NOMO-1 treated with DMSO at 0.1 percent for 48 hours (cell line): ENCODE results near the gene MSTO1.
"Not testable (repeated sequence)": the region's sequence is repeated elsewhere in the genome, so short reads cannot be mapped to it uniquely, and the experiment has no call there.

Experiments
- DNase-seq: peaks from one replicate; lab custom pipeline; 2025; ENCODE audit not compliant: unreplicated experiment; lab: John Stamatoyannopoulos, UW

Gene MSTO1

DNA sequence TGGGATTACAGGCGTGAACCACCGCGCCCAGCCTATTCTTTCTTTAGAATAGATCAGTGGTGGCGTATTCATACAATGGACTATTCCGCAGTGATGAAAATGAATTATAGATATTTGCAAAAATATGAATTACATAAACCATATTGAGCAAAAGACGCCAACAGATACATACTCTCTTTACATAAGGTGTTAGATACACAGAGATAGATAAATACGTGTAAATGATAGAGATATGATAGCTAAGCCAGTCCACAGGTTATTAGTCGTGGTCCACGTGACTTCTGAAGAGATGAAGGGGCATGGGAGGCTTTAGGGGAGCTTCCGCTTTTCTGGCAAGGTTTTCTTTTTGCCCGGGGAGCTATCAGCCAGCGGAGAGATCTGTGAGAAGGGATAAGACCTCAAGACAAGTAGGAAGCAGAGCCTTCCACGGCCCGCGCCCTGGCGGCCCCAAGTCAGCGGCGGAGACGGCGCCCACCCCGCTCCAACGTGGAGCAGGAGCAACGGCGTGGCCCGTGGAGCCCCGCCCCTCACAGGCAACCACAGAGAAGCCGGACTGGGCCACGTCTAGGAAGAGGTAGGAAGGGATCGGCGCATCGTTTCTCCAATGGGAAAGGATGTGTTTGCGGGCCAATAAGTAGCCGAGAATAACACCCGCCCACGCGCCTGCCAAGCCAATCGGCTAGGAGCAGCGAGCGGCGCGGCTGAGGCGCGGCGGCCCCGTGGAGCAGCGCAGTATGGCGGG, at the start of gene MSTO1:
Gene MSTO1 (plus strand): TSS at position 704 of the 742 bp plus-strand sequence. CDS start 31 bp downstream, at position 735.
- DNase-seq: peak; percentile 97

DNA sequence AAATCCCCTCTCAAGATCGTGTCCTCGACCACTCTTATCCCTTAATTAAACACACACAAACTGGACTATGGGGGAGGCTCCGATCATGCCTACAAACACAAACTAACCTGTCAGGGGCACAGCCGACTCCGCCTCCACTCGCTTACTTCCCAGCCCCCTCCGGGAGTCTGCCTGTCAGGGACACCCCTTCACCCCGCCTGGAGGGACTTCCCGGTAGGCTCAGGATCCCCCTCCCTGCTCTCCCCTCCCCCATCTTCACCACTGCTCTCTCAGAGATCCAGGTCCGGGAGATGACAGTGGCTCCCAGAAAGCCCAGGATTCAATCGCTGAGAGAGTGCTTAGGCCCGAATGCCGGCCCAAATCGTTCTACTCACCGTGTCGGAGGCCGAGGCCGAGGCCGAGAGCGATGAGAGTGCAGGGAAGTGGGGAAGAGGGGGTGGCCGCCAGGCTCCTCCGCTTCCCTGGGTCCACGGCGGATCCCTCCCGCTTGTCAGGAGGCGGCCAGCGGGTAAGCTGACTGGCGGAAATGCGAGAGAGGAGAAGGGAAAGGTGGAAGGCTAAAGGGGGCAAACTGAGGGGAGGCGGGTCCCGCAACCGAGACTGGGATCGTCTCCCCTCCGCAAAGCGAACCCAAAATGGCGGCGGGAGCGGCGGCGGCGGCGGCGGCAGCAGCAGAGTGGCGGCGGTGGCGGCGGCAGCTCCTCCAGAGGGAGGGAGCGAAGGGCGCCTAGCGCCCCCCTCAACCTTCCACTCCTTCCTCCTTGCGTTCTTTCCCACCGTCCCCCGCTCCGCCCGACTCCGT, 48.0 kb upstream of the MSTO1 start:
- DNase-seq: peak; percentile 6

DNA sequence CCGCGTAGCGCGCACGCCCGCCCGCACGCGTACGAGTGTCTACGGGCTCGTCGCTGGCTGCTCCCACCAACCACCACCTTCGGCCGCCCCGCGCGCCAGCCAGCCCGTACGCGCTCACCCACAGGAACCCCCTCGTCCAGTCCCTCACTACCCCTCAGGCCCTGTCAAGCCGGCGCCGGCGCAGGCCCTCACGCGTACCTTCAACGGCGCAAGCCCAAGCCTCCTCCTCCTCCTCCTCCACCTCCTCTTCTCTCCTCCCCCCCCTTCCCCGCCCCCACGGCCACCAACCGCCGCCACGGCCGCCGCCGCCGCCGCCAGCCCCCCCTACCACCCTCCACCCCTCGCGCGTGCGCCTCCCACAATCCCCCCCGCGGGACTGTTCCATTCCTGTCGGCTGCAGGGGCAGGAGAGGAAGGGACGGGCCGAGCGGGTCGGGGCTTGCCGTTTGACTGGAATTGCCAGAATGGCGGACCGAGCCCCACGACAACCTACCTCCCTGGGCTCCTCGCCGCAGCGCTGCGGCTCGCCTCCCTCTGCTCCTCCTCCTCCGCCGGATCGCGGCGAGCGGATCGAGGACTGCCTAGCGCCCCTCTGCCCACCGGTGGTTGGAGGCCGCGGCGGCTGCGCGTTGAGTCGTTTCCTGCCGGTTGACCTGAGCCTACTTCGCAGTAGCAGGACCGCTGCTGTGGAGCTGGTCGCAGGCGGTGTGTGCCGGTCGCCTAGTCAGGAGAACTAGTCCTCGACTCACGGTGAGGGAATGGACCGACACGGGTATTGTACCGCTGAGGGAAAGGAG, 47.2 kb upstream of the MSTO1 start, which contains the start of gene ASH1L:
Gene ASH1L (minus strand): TSS at position 223 of the 796 bp plus-strand sequence. CDS start 41,284 bp downstream, outside the sequence.
- DNase-seq: peak; percentile 85

DNA sequence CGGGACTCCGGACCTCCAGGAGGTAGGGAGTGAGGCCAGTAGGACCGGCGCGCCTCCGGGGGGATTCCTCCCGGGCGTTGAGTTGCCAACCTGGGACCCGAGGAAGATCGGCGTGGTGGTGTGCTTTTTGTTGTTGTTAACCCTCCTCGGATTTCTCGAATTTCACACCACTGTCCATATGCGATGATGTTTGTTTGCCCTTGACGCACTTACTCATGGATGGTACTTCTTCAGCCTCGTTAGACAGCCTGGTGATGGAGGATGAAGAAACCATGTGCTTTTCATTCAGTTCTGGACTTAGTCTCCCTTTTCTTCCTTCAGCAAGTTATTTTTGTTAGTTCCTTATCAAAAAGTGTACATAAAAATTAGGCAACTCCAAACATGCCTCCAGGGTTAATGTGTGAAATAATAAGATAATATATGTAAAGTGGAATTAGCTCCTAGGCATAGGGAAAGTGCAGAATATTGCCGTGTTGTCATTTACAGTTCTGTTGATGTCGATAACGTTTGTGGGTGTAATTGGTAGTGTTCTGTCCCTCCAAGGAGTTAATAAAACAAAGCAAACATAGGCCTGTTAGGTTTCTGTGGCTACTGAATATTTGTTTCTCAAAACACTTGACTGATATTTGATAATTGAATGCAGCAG, 46.5 kb upstream of the MSTO1 start:
- peak; percentile 17 for DNase-seq

DNA sequence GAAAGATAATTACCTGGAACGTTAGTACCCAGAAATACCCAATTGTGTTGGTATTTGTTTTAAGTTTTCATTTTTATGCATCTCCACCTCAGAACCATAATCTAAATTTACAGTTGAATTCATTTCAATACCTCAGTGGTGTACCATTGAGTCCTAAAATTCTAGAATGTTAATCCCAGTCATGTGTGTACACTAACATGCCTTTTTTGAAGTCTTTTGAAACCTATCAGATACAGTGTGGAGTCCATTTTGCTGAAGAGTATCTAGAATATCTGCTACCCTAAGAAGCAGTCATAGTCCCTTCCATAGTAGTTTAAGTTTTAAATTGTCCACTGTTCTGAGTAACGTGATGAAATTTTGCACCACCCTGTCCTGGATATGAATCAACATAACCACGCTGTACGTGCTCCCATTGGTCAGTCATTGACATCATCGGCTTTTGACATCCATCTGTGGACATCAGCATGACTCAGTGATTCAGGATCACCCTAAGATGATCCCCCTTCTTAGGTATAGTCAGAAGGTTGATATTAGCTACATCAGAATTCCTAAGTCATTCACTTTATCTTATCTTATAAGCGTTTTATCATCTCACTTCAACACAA, 39.9 kb upstream of the MSTO1 start:
- no peak for DNase-seq

DNA sequence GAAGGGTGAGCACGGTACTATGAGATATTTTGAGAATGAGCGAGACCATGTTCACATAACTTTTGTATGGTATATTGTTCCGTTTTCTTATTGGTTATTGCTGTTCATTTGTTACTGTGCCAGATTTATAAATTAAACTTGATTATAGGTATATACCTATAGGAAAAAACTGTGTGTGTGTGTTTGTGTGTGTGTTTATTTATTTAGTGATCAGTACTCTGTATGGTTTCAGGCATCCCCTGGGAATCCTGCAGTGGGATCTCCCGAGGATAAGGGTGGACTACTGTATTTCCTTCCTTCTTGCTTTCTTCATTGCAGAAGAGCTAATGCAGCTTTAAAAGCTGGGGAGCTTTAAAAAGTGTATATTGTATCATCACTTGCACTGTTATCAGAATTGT, 39.4 kb upstream of the MSTO1 start:
- DNase-seq: no peak

DNA sequence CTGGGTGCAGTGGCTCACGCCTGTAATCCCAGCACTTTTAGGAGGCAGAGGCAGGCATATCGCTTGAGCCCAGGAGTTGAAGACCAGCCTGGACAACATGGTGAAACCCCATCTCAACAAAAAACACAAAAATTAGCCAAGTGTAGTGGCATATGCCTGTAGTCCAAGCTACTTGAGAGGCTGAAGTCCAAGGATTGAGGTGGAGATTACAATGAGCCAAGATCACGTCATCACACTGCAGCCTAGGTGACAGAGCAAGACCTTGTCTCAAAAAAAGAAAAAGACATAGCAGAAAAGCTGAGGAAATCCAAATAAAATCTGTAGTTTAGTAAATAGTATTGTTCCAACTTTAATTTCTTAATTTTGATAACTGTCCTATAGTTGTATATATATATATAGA, 35.9 kb upstream of the MSTO1 start:
- DNase-seq: no peak

DNA sequence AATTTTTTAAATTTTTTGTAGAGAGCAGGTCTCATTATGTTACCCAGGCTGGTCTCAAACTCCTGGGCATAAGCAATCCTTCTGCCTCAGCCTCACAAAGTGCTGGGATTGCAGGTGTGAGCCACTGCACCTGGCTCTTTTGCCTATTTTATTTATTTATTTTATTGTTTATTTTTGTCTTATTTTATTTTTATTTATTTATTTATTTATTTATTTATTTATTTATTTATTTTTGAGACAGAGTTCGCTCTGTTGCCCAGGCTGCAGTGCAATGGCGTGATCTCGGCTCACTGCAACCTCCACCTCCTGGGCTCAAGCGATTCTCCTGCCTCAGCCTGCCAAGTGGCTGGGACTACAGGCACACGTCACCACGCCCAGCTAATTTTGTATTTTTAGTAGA, 34.4 kb upstream of the MSTO1 start:
- DNase-seq: not testable (repeated sequence)

DNA sequence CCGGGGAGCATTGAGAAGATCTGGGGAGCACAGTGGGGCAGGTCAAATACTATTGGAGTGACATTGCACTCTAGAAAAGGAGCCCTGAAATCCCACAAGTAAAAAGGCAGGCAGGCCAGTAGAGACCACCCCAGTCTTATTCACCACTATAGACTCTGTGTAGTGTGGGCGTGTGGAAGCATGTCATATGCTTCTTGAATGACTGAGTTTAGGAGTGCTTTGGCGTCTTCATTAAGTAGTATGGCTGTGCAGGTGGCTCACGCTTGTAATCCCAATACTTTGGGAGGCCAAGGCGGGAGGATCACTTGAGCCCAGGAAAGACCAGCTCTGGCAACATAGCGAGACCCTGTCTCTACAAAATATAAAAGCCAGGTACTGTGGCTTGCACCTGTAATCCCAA, 26.2 kb upstream of the MSTO1 start:
- DNase-seq: not testable (repeated sequence)

DNA sequence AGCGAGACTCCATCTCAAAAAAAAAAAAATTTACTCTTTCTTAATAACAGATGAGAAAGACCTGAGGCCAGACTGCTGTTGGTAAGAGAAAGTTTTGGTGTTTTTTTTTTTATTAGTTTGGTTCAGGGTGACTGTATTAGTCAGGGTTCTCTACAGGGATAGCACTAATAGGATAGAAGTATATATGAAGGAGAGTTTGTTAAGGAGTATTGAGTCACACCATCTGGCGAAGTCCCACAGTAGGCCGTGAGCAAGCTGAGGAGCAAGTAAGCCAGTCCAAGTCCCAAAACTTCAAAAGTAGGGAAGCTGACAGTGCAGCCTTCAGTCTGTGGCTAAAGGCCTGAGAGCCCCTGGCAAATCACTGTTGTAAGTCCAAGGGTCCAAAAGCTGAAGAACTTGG, 20.7 kb upstream of the MSTO1 start:
- DNase-seq: not testable (repeated sequence)

DNA sequence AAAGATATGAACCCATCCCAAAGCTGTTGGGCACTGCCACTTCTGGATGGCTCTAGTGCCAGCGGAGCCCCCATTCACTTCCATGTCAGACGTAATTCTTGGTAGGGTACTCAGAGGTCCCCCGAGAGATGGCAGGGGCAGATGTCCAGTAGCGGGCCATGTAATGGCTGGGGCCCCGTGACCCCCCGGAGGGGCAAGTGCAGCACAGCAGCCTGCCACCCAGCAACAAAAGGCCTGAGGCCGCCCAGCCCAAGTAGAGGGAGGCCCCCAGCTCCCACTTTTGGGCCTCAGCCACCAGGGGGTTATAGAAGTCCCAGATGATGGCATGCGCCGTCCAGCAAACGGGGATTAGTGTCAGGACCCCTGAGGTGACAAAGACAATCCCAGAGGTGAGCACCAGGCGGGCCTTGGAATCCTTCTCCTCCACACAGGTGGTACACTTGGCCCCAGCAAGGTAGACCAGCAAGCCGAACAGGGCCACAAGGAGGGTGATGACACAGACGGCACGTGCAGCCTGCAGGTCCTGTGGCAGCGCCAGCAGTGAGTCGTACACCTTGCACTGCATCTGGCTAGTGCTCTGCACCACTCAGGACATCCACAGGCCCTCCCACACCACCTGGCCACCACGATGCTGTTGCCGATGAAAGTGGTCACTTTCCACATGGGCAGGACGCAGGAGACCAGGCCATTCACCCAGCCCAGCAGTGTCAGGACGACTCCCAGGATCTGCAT, 19.3 kb upstream of the MSTO1 start:
- DNase-seq: not testable (repeated sequence)

DNA sequence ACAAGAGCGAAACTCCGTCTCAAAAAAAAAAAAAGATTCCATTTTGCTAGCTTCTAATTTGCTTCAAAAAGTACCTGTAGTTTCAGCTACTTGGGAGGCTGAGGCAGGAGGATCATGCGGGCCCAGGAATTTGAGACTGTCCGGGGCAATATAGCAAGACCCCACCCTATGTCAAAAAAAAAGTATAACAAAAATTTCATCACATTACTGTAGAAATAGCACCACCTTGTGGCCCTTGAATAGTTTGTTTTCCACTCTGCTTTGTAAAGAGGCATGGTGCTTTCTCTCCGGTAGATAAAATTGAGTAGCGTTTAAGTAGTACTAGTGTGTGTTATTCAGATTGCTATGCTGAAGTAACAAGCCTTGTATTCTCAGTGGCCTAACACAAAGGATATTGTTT, 18.2 kb upstream of the MSTO1 start:
- peak; percentile 75 for DNase-seq

DNA sequence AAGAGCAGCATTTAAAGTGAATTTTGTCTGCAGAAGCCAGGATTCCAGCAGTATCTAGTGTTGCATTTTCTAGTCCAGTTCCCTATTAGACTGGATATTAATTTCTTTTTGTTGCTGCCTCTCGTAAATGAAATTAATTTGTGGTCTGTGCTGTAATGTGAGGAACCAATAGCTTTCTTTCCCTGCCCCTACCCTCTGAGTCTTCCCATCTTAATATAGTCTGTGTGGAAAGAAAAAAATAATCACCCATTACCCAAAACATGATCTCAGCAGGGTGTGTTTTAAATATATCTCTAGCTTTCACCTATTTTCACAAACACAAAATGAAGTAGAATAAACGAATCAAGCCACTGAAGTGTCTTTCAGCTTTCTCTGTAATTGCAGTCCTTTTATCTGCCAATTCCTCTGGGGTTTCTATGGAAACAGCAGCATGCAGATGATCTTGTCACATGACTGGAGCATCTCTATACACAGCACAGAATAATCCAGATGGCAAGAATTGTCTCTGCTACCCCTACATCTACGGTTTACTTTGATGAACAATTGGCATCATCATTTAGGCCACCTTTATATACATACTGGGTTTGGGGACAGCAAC, 14.0 kb upstream of the MSTO1 start:
- DNase-seq: not testable (repeated sequence)

DNA sequence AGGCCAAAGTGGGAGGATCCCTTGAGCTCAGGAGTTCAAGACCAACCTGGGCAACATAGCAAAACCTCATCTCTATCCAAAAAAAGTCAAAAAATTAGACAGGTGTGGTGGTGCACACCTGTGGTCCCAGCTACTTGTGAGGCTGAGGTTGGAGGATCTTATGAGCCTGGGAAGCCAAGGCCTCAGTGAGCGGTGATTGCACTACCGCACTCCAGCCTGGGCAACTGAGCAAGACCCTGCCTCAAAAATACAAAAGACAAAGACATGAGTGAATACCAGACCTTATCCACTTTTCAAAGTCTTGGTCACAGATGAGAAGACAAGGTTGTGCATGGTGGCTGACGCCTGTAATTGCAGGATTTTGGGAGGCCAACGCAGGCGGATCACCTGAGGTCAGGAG, 13.2 kb upstream of the MSTO1 start:
- no peak for DNase-seq

DNA sequence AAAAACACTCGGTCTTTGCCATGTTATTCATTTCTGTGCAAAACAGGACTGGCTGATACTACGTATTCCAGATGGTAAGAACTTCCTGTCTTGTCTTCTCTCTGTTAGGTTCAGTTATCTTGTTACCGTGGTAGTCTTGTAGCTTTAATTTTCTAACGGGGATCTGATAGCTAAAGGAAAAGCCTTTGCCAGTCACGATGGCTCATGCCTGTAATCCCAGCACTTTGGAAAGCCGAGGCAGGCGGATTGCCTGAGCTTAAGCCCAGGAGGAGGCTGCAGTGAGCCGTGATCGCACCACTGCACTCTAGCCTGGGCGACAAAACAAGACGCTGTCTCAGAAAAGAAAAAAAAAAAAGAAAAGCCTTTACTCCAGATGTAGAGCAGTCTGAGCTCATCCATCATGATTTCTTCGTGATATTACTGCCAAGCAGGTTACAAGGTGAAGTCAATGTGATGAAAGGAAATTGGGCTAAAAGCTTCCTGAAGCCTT, 11.1 kb upstream of the MSTO1 start:
- DNase-seq: no peak

DNA sequence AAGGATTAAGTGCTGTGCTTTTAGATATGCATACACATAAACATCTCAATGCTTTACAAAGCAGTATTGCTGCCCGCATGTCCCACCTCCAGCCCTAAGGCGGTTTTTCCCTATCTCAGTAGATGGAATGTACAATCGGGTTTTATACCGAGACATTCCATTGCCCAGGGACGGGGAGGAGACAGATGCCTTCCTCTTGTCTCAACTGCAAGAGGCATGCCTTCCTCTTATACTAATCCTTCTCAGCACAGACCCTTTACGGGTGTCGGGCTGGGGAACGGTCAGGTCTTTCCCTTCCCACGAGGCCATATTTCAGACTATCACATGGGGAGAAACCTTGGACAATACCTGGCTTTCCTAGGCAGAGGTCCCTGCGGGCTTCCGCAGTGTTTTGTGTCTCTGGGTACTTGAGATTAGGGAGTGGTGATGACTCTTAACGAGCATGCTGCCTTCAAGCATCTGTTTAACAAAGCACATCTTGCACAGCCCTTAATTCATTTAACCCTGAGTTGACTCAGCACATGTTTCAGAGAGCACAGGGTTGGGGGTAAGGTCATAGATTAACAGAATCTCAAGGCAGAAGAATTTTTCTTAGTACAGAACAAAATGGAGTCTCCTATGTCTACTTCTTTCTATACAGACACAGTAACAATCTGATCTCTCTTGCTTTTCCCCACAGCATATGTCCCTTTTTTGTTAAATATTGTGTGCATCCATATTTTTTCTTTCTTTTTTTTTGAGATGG, 10.0 kb upstream of the MSTO1 start:
- not testable (repeated sequence) for DNase-seq

DNA sequence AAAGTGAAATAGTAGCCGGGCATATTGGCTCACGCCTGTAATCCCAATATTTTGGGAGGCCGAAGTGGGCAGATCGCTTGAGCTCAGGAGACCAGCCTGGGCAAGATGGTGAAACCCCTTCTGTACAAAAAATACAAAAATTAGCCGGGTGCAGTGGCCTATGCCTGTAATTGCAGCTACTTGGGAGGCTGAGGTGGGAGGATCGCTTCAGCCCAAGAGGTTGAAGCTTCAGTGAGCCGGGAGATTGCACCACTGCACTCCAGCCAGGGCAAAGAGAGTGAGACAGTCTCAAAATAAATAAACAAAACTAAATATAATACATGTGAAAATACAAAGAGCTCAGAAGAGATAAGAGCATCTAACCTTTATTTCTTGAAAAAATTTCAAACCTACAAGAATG, 2.3 kb upstream of the MSTO1 start:
- DNase-seq: no peak

DNA sequence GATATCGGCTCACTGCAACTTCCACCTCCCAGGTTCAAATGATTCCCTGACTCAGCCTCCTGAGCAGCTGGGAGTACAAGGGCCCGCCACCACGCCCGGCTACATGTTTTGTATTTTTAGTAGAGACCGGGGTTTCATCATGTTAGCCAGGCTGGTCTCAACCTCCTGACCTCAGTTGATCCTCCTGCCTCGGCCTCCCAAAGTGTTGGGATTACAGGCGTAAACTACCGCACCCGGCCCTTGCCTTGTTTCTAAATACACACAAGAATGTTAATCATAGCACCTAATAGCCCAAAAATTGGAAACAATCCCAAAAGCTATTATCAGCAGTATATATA, 1.2 kb upstream of the MSTO1 start:
- DNase-seq: no peak

DNA sequence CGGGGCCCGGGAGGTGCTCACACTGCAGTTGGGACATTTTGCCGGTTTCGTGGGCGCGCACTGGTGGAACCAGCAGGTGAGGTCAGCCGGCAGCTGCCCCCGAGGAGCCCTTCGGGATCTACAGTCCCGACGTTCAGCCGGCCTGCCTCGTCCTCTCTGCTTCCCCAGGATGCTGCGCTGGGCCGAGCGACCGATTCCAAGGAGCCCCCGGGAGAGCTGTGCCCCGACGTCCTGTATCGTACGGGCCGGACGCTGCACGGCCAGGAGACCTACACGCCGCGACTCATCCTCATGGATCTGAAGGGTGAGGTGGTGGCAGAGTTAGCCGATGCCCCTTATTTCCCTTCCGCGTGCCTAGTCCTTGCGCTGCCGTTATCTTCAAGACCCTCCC, 234 bp downstream of the MSTO1 start:
- DNase-seq: not testable (repeated sequence)
